ENCODE results near the gene TPMT. TPM values are rescaled to one million over a fixed set of nuclear protein-coding genes. Genes with fewer than 3 reads are reported as not detected.

Gene TPMT
- total RNA-seq, 1 experiment from 2014 or later: 9.7 TPM

- ChIA-PET POLR2A (no interaction called here), CTCF (no interaction called here)
- Histone ChIP-seq H3K4me1 (ENCODE audit: control insufficient read depth, insufficient read depth, low read length) (no peaks in the 10 kb centered on the region), H3K27me3 (ENCODE audit: control insufficient read depth, insufficient read depth, low read length) (no peaks in the 10 kb centered on the region), H3K9me3 (ENCODE audit: control insufficient read depth, insufficient read depth, low read depth, low read length) (no peaks in the 10 kb centered on the region), H3K36me3 (ENCODE audit: control insufficient read depth, insufficient read depth, low read length) (no peaks in the 10 kb centered on the region), H3K27ac (ENCODE audit: low read length) (no peak overlapping the region), H3K4me3 (ENCODE audit: low read depth in 2 of 2, low read length in 2 of 2) (no peak overlapping the region)
- DNase-seq (ENCODE audit: low read depth, low spot score) (no peak), ATAC-seq (no peak)
- no TSS peak for BruUV-seq (replicated peaks)
- no peak for TF ChIP-seq POLR2AphosphoS5 (IDR thresholded peaks at IDR 0.05; ENCODE audit: low read depth, low read length)
- no peak for TF ChIP-seq REST (IDR thresholded peaks at IDR 0.05; ENCODE audit: insufficient read depth in 1 of 2, low read depth in 2 of 2, low read length in 1 of 2)
- TF ChIP-seq CTCF (IDR thresholded peaks at IDR 0.05): no peak
- TF ChIP-seq TCF7L2 (IDR thresholded peaks at IDR 0.05; ENCODE audit: low read depth, low read length): no peak
- no peak for TF ChIP-seq SIN3A (IDR thresholded peaks at IDR 0.05; ENCODE audit: borderline replicate concordance, insufficient read depth, low read depth, low read length)
- in situ Hi-C loops (cut with HindIII; ENCODE audit: low pct_unique_long_range_greater_than_20kb, low sequenced_read_pairs): no loop called here
- intact Hi-C loops (cut with micrococcal nuclease; ENCODE audit: unreplicated experiment): no loop called here
Observed at GRCh38 chr6:18183766-18184165, 28.9 kb upstream of the TPMT start.

- BruUV-seq (replicated peaks): no TSS peak
- POLR2A ChIA-PET: no interaction called here
- Histone ChIP-seq H3K27ac (ENCODE audit: low read length) (no peak overlapping the region), H3K4me3 (ENCODE audit: low read depth in 2 of 2, low read length in 2 of 2) (no peak overlapping the region), H3K4me1 (ENCODE audit: control insufficient read depth, insufficient read depth, low read length) (no peaks in the 10 kb centered on the region), H3K27me3 (ENCODE audit: control insufficient read depth, insufficient read depth, low read length) (no peaks in the 10 kb centered on the region), H3K9me3 (ENCODE audit: control insufficient read depth, insufficient read depth, low read depth, low read length) (no peaks in the 10 kb centered on the region), H3K36me3 (ENCODE audit: control insufficient read depth, insufficient read depth, low read length) (no peaks in the 10 kb centered on the region)
- DNase-seq (ENCODE audit: low read depth, low spot score): no peak
- no peak for ATAC-seq
- intact Hi-C loops (cut with micrococcal nuclease; ENCODE audit: unreplicated experiment) (no loop called here), in situ Hi-C loops (cut with HindIII; ENCODE audit: low pct_unique_long_range_greater_than_20kb, low sequenced_read_pairs) (no loop called here)
- CTCF ChIA-PET: no interaction called here
- no peak for TF ChIP-seq SIN3A (IDR thresholded peaks at IDR 0.05; ENCODE audit: borderline replicate concordance, insufficient read depth, low read depth, low read length)
- no peak for TF ChIP-seq CTCF (IDR thresholded peaks at IDR 0.05)
- no peak for TF ChIP-seq REST (IDR thresholded peaks at IDR 0.05; ENCODE audit: insufficient read depth in 1 of 2, low read depth in 2 of 2, low read length in 1 of 2)
- no peak for TF ChIP-seq POLR2AphosphoS5 (IDR thresholded peaks at IDR 0.05; ENCODE audit: low read depth, low read length)
- TF ChIP-seq TCF7L2 (IDR thresholded peaks at IDR 0.05; ENCODE audit: low read depth, low read length): no peak
Observed at GRCh38 chr6:18182568-18182967, 27.7 kb upstream of the TPMT start.

All from Panc1 (cell line).